GM12864 (cell line): Measurements from ENCODE around the gene ZNF526.

Source experiments
- DNase-seq: peaks from one replicate; pipeline ENCODE4 v3.0.0-alpha.2; 2011; ENCODE audit warnings: low read depth
- H3K4me3 ChIP-seq: 2 replicates; pipeline ENCODE4 v1.5.1; 2011; ENCODE audit warnings: mild to moderate bottlenecking, low read depth, low read length, control low read depth
- CTCF ChIP-seq: IDR thresholded peaks from 2 replicates; pipeline ENCODE4 v1.5.1; 2011; ENCODE audit warnings: low read depth, mild to moderate bottlenecking, moderate library complexity, low read length, control low read depth, inconsistent platforms; ENCODE audit errors: missing control alignments

The ZNF526 gene

DNA sequence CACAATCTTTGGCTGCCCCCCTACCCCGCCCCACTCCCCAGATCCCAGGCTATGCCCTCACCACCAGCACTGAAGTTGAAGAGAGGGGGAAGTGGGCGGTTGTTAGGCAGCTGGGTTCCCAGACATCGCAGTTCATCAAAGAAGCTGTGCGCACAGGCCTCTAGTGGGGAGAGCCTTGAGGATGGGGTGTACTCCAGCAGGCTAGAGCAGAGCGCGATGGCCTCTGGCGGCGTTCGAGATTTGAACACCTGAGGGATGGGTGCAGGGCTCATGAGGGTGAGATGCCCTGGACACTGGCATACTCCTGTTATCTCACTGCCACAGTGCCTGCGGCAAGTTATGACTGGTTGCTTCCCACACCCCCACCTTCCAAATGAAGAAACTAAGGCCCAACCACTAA, 12.3 kb downstream of the ZNF526 start:
- no peak overlapping the region for H3K4me3 ChIP-seq
- no peak for DNase-seq
- no peak for TF ChIP-seq CTCF

DNA sequence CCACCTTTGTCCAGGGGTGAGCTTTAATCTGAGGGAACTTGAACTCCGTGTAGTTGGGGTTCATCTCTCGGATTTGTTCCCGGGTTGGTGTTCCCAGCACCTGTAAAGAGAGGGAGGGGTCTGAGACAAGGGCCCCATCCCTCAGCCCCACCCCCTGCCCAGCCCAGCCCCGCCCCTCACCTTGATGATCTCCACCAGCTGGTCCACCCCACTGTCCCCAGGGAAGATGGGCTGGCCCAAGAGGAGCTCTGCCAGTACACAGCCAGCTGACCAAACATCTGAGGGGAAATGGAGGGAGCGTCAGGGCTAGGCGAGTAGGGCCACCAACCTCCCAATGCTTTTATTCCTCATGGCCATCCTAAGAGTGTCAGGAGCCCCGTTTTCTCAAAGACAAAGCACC, 13.0 kb downstream of the ZNF526 start:
- TF ChIP-seq CTCF = no peak
- DNase-seq = no peak
- no peak overlapping the region for H3K4me3 ChIP-seq

GRCh38 chr19:42233678-42234292, 13.7 kb downstream of the ZNF526 start:
- DNase-seq = no peak
- no peak overlapping the region for H3K4me3 ChIP-seq
- TF ChIP-seq CTCF = no peak

DNA sequence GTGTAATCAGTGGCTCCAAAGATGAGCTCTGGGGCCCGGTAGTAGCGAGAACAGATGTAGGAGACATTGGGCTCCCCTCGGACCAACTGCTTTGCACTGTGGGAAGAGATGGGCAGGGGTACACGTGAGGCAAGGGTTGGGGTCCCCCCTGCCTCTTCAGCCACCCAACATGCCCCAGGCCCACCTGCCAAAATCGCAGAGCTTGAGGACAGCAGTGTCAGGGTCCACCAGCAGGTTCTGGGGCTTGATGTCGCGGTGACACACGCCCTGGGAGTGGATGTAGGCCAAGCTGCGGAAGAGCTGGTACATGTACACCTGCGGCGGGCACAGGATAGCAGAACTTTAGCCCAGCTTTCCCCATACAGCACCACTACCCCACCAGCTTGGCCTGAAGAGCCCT, 14.3 kb downstream of the ZNF526 start:
- H3K4me3 ChIP-seq = no peak overlapping the region
- no peak for TF ChIP-seq CTCF
- no peak for DNase-seq

GRCh38 chr19:42235181-42235580, 15.1 kb downstream of the ZNF526 start:
- no peak for DNase-seq
- H3K4me3 ChIP-seq = no peak overlapping the region
- TF ChIP-seq CTCF = no peak

GRCh38 chr19:42239544-42240220, 19.6 kb downstream of the ZNF526 start:
- DNase-seq = no peak
- no peak overlapping the region for H3K4me3 ChIP-seq
- TF ChIP-seq CTCF = no peak

DNA sequence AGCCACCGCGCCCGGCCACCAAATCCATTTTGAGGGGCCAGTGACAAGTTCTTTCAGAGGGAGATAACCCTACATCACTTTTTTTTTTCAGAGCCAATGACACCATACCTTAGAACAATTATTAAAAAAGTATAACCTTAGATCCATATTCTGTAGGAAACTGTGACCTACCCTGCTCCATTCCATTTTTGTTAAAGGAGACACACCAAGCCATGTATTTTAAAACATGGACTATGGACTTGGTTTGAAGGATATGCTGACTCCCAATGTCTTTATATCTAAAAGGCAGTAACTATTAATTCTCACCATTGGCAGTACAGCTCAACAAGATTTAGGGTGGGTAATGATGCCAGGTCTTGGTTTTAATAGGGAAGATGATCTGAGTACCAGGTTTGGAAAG, 21.2 kb downstream of the ZNF526 start:
- no peak for TF ChIP-seq CTCF
- H3K4me3 ChIP-seq = peak overlapping the region; percentile 69
- no peak for DNase-seq
